ENCODE results near the gene FAH. TPM values are rescaled to one million over a fixed set of nuclear protein-coding genes. Genes with fewer than 3 reads are reported as not detected.

Gene FAH
- polyA plus RNA-seq, 1 experiment, result 53.0 TPM

DNA sequence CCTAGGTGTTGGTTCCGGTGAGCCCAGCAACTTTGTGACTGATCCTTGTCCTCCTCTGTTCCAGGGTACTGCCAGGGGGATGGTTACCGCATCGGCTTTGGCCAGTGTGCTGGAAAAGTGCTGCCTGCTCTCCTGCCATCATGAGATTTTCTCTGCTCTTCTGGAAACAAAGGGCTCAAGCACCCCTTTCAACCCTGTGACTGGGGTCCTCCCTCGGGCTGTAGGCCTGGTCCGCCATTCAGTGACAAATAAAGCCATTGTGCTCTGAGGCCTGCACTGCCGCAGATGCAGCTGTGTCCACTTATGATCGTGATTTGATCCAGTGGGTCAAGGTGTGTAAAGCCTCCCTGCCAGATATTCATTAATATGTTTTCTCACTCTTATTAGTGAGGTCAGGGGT is 33.3 kb downstream of the FAH start:
- DNase-seq (ENCODE audit: low read depth, low spot score), result no peak
- Histone ChIP-seq H3K27me3 (ENCODE audit: control insufficient read depth, insufficient read depth, low read length) (no peaks in the 10 kb centered on the region), H3K27ac (ENCODE audit: low read depth, low read length) (no peak overlapping the region), H3K4me3 (ENCODE audit: low read depth, low read length) (no peak overlapping the region), H3K9me3 (ENCODE audit: control insufficient read depth, insufficient read depth, low read length) (no peaks in the 10 kb centered on the region; the same call in 1 of the 2 replicates)
- TF ChIP-seq, protein P1, sequence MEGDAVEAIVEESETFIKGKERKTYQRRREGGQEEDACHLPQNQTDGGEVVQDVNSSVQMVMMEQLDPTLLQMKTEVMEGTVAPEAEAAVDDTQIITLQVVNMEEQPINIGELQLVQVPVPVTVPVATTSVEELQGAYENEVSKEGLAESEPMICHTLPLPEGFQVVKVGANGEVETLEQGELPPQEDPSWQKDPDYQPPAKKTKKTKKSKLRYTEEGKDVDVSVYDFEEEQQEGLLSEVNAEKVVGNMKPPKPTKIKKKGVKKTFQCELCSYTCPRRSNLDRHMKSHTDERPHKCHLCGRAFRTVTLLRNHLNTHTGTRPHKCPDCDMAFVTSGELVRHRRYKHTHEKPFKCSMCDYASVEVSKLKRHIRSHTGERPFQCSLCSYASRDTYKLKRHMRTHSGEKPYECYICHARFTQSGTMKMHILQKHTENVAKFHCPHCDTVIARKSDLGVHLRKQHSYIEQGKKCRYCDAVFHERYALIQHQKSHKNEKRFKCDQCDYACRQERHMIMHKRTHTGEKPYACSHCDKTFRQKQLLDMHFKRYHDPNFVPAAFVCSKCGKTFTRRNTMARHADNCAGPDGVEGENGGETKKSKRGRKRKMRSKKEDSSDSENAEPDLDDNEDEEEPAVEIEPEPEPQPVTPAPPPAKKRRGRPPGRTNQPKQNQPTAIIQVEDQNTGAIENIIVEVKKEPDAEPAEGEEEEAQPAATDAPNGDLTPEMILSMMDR (IDR thresholded peaks at IDR 0.05; ENCODE audit: low read depth, low read length), result no peak
- ChIA-PET POLR2A (no interaction called here), CTCF (no interaction called here)

DNA sequence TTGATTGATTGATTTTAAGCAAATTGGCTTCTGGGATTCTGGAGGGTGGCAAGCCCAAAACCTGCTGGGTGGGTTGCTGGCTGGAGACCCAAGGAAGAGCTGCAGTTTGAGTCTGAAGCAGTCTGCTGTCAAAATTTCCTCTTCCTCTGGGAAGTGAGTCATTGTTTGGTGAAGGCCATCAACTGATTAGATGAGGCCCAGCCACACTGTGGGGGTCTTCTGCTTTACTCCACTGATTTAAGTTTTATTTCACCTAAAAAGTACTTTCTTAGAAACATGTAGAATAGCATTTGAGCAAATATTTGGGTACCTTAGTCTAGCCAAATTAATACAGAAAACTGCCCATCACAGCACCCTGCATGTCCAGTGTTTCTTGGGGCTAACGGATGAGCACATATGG is 33.8 kb downstream of the FAH start:
- Histone ChIP-seq H3K27me3 (ENCODE audit: control insufficient read depth, insufficient read depth, low read length) (no peaks in the 10 kb centered on the region), H3K4me3 (ENCODE audit: low read depth, low read length) (no peak overlapping the region), H3K27ac (ENCODE audit: low read depth, low read length) (no peak overlapping the region), H3K9me3 (ENCODE audit: control insufficient read depth, insufficient read depth, low read length) (no peaks in the 10 kb centered on the region; the same call in 1 of the 2 replicates)
- TF ChIP-seq, protein P1 (IDR thresholded peaks at IDR 0.05; ENCODE audit: low read depth, low read length), result no peak
- ChIA-PET POLR2A (no interaction called here), CTCF (no interaction called here)
- no peak for DNase-seq (ENCODE audit: low read depth, low spot score)

DNA sequence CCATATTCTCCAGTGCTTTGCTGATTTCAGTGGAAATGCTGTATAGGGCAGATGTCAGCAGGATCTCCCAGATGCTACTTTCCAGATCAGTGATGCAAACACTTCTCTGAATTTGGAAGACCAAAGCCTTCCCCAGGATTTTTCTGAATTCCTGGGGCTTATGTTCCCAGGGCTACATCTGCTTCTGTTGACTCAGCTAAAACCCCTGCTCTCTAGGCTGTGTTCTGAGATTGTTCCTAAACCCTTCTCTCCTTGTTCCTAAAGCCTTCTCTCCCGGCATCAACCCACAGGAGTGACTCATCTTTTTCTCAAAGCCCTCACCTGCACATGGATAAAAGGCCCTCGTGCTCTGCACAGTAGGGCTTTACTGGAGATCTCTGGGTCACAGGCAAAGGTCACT is 35.5 kb downstream of the FAH start:
- Histone ChIP-seq H3K4me3 (ENCODE audit: low read depth, low read length) (no peak overlapping the region), H3K27me3 (ENCODE audit: control insufficient read depth, insufficient read depth, low read length) (no peaks in the 10 kb centered on the region), H3K27ac (ENCODE audit: low read depth, low read length) (no peak overlapping the region), H3K9me3 (ENCODE audit: control insufficient read depth, insufficient read depth, low read length) (no peaks in the 10 kb centered on the region; the same call in 1 of the 2 replicates)
- TF ChIP-seq, protein P1 (IDR thresholded peaks at IDR 0.05; ENCODE audit: low read depth, low read length), result no peak
- no peak for DNase-seq (ENCODE audit: low read depth, low spot score)
- ChIA-PET POLR2A (no interaction called here), CTCF (no interaction called here)

DNA sequence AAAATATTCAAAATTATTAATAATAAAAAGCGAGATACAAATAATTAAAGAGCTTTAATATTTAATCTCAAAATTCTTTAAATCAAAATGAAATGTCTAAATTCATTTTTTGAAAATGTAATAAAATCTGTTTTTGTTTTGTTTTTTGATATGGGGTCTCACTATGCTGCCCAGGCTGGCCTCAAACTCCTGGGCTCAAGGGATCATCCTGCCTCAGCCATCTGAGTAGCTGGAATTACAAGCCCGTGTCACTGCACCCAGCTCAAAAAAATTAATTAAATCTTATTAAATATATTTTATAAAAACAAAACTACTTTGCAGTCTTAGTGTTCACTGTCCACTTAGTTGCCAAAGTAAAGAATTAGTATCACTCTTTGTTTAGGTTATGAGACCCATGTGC is 38.4 kb downstream of the FAH start:
- TF ChIP-seq, protein P1 (IDR thresholded peaks at IDR 0.05; ENCODE audit: low read depth, low read length), result no peak
- no peak overlapping the region for H3K4me3 ChIP-seq (ENCODE audit: low read depth, low read length)
- CTCF ChIA-PET, result interaction anchor here (0.6 kb wide), 1 partner anchor 121 kb away, joined by 3 read pairs; no protein-coding TSS in a partner anchor
- H3K27me3 ChIP-seq (ENCODE audit: control insufficient read depth, insufficient read depth, low read length), result no peaks in the 10 kb centered on the region
- H3K27ac ChIP-seq (ENCODE audit: low read depth, low read length), result no peak overlapping the region
- no peak for DNase-seq (ENCODE audit: low read depth, low spot score)
- H3K9me3 ChIP-seq (ENCODE audit: control insufficient read depth, insufficient read depth, low read length), result no peaks in the 10 kb centered on the region
- POLR2A ChIA-PET, result no interaction called here

DNA sequence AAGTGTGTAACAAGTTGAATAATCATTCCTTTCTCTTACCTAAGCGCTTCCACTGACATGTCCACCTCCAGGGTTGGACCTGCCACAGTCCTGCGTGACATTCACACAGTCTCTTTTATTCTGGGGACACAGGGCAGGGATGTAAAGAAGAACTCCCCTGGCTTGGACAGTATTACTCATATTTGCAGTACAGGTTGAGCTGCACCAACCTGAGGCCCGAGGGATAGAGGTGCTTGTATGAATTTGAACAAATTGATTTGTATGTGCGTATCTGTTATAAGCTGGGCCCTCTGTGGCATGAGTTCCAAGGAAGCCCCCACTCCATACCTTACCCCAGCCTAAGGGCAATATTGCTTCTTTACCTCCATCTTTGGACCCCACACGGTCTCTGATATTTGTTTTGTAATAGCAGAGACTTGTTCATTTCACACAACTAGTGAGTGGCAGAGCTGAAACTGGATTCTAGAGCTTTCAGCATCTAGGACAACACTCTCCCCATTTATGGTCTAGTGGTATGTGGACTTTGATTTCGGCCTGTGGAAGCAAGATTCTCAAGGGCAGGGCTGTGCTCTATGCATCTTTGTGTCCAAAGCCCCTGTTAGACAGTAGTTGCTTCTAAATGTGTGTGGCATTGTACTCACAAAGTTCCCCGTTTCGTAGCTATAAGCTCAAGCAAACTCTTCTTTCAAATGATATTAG is 39.2 kb downstream of the FAH start:
- TF ChIP-seq, protein P1 (IDR thresholded peaks at IDR 0.05; ENCODE audit: low read depth, low read length), result no peak
- Histone ChIP-seq H3K27ac (ENCODE audit: low read depth, low read length) (no peak overlapping the region), H3K27me3 (ENCODE audit: control insufficient read depth, insufficient read depth, low read length) (no peaks in the 10 kb centered on the region), H3K9me3 (ENCODE audit: control insufficient read depth, insufficient read depth, low read length) (no peaks in the 10 kb centered on the region), H3K4me3 (ENCODE audit: low read depth, low read length) (no peak overlapping the region)
- ChIA-PET CTCF (no interaction called here), POLR2A (no interaction called here)
- no peak for DNase-seq (ENCODE audit: low read depth, low spot score)

Data from AG04450 (cell line).